Suprapubic skin (tissue), 4 donors: ENCODE data around the gene C4BPA.

ENCODE experiments used
- CTCF ChIP-seq, 2 donors: fragments of 200-600 bp in 1 of 2; fragments of 450-650 bp in 1 of 2; sonication (generic) in 1 of 2; IDR thresholded peaks; one replicate each; pipeline ENCODE4 v1.5.1; 2016 to 2019; ENCODE audit warnings: antibody characterized with exemption in 2 of 2, mild to moderate bottlenecking in 1 of 2, moderate library complexity in 1 of 2
- EP300 ChIP-seq: sonication (generic); formaldehyde crosslinking; IDR thresholded peaks from one replicate; pipeline ENCODE4 v1.6.1; 2017; ENCODE audit warnings: antibody characterized with exemption
- POLR2A ChIP-seq, 2 donors: fragments of 450-650 bp; IDR thresholded peaks; one replicate each; pipeline ENCODE4 v1.6.1; 2017; ENCODE audit warnings: antibody characterized with exemption in 2 of 2, mild to moderate bottlenecking in 2 of 2, moderate library complexity in 2 of 2
- POLR2AphosphoS5 ChIP-seq, 3 donors: sonication (generic); formaldehyde crosslinking; IDR thresholded peaks; one replicate each; pipeline ENCODE4 v1.6.1; 2017; ENCODE audit warnings: antibody characterized with exemption in 3 of 3

- no peak for TF ChIP-seq CTCF (IDR thresholded peaks at IDR 0.05)
- no peak for TF ChIP-seq POLR2AphosphoS5 (IDR thresholded peaks at IDR 0.05)
- no peak for TF ChIP-seq EP300
- no peak for TF ChIP-seq POLR2A (IDR thresholded peaks at IDR 0.05)
These were observed 41.0 kb upstream of the C4BPA start for GRCh38 chr1:207063014-207063413.
